ENCODE measurements around the gene LAMA3.

- TF ChIP-seq ZNF274 (IDR thresholded peaks at IDR 0.05; ENCODE audit: low read depth, low read length), result no peak
- TF ChIP-seq YY1 (IDR thresholded peaks at IDR 0.05; ENCODE audit: insufficient read depth, insufficient read length), result no peak
- TF ChIP-seq SUZ12 (IDR thresholded peaks at IDR 0.05; ENCODE audit: extremely low read depth, insufficient read depth, insufficient read length), result no peak
Observed at GRCh38 chr18:23888881-23889280, 199.6 kb downstream of the LAMA3 start.
